Gastrocnemius medialis (tissue), 4 donors: ENCODE data around the gene GALNTL6.

ENCODE experiments used
- CTCF ChIP-seq, 5 experiments: fragments of 450-650 bp in 3 of 5; fragments of 200-600 bp in 2 of 5; sonication (generic) in 2 of 5; IDR thresholded peaks in 4 of 5; conservative IDR thresholded peaks in 1 of 5; 1 replicate in 4 of 5; 2 replicates in 1 of 5; pipeline ENCODE4 v1.5.1; 2016 to 2019; ENCODE audit warnings: antibody characterized with exemption in 5 of 5, mild to moderate bottlenecking in 3 of 5, moderate library complexity in 3 of 5
- POLR2A ChIP-seq, 2 donors: fragments of 450-650 bp; IDR thresholded peaks; one replicate each; pipeline ENCODE4 v1.6.1; 2017; ENCODE audit warnings: antibody characterized with exemption in 2 of 2, mild to moderate bottlenecking in 2 of 2, moderate library complexity in 2 of 2

GRCh38 chr4:173001571-173001970 is 1188.4 kb downstream of the GALNTL6 start:
- no peak for TF ChIP-seq CTCF (IDR thresholded peaks at IDR 0.05 in 4 of 5, conservative IDR thresholded peaks at IDR 0.05 in 1 of 5)
- TF ChIP-seq POLR2A (IDR thresholded peaks at IDR 0.05): no peak
